NCI-H2029 (cell line): ENCODE results near the gene SRGAP1.
"Not testable (repeated sequence)": the region's sequence is repeated elsewhere in the genome, so short reads cannot be mapped to it uniquely, and the experiment has no call there.

Experiments used
- DNase-seq: peaks from one replicate; lab custom pipeline; 2025; lab: John Stamatoyannopoulos, UW

Gene SRGAP1

DNA sequence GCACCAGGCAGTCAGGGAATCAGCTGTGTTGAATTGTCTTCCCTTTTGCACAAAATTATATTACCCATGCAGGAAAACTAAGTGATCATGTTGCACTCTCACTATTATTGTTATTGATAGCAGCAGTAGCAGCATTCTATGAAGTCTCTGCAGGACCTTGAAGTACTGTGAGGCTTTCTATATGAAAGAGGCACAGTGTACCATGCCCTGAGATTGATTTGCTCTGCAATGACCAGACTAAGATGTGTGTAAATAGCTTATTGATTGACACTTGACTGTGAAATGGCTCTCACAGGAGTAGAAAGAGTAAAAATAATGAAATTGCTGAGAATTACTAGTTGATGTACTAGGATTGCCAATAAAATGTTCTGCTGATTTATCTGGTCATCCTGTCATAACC, 277.7 kb downstream of the SRGAP1 start:
- DNase-seq: no peak

DNA sequence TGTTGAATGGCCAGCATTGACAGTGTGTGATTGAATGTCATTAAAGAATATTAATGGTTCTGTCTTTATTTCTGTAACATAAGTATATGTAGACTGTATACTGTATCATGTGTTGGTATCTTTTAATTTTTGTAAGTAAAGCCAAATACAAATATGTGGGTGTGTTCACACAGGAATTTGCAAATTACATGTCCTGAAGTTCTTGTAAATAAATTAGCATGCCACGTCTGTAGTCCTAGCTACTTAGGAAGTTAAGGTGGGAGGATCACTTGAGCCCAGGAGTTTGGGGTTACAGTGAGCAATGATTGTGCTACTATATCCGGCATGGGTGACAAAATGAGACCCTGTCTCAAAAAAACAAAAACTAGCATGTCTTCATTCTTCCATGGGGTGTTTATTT, 278.5 kb downstream of the SRGAP1 start:
- no peak for DNase-seq

DNA sequence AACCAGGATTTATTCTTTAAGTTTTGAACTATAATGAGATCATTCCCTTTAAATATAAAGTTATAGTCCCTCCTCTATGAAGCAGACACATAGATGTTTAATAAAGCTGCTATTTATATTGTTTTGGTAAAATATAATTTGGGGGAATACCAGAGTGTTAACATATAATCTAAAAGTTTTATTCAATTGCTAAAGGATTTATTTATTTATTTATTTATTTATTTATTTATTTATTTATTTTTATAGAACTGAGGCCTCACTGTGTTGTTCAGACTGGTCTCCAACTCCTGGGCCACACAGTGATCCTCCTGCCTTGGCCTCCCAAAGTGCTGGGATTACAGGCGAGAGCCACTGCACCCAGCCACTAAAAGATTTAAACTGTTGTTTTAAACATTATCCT, 278.9 kb downstream of the SRGAP1 start:
- no peak for DNase-seq

DNA sequence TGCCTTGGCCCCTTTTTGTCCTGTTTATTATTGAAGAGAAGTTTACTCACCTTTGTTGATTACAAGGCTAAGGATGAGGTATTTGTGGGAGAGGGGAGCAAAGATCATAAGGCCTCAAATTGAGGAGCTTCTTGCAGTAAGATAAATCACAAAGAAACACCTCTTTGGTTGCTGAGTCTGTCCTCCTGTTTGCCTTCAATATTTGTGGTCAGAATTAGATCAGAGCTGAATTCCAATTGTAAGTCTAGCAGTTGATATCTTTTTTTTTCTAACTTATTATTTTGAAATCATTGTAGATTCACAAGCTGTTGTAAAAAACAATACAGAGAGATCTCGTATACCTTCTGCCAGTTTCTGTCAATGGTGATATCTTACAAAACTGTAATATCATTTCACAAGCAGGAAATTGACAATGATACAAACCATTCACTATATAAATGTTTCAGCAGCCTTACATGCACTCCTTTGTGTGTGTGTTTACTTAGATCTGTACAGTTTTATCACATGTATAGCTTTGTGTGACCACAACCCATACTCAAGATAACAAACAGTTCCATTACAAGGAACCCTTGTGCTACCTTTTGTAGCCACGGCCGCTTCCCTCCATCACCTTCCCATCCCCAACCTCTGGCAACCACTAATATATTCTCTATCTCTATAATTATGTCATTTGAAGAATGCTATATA, 280.2 kb downstream of the SRGAP1 start:
- peak; percentile 22 for DNase-seq

DNA sequence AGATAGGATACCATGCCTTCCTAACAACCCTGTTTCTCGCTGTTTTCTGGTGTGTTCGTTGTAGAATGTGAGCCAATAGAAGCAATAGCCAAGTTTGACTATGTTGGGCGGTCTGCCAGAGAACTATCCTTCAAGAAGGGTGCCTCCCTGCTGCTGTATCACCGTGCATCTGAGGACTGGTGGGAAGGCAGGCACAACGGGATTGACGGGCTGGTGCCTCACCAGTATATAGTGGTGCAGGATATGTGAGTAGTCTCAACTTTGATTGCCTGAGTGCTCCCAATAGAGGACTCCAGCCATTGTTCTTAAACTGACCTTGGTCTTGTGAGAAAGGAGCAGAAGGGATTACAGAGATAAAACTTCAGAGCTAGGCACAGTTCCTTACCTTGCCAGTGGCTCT, 281.4 kb downstream of the SRGAP1 start:
- DNase-seq: no peak

DNA sequence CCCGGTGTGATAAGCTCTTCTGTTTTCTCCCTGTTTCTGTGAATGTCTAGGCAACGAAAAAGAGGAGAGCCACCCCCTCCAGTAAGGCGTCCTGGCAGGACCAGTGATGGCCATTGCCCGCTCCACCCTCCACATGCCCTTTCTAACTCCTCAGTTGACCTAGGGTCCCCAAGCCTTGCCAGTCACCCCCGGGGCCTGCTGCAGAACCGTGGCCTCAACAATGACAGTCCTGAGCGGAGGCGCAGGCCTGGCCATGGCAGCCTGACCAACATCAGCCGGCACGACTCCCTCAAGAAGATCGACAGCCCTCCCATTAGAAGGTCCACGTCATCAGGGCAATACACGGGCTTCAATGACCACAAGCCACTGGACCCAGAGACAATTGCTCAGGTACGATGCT, 283.3 kb downstream of the SRGAP1 start:
- DNase-seq: no peak

DNA sequence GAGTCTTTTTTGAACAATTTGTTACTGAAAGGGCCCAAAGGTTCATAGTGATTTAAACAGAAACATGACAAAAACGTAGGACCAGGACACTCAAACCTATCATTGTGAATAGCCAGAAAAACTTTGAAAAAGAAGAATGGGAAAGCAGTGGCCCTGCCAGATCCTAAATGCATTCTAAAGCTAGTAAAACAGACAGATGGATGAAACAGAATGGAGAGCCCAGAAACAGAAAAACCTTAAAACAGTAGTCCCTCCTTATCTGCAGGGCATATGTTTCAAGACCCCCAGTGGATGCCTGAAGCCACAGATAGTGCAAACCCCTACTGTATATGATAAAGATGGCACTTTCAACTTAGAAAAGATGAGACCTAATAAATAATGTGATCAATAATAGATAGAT, 283.9 kb downstream of the SRGAP1 start:
- no peak for DNase-seq

DNA sequence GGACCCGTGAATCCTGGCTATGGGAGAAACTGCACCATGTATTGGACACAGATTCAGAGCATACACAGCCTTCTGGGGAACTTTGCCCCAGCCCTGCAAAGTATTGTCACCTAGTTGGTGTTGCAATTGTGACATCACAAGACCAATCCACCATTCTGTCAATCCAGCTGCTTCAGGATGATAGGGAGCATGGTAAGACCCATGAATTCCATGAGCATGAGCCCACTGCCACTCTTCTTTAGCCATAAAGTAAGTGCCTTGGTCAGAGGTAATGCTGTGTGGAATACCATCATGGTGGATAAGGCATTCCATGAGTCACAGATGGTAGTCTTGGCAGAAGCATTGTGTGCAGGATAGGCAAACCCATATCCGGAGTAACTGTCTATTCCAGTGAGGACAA, 286.0 kb downstream of the SRGAP1 start:
- DNase-seq: not testable (repeated sequence)

DNA sequence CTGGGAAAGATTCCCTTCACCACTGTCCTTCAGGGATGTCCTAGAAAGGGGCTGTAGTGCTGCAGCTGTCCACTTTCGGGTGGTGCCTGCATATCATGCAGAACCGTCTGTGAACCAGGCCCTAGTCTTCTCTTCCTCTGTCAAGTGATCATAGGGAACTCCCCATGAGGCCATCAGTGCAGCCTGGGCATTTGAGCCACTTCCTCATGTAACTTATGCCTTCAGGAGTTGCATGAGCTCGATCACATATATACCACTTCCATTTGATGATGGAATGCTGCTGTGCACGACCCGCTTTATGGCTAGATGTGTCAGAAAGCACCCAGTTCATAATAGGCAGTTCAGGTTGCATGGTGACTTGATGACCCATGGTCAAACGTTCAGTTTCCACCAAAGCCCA, 287.0 kb downstream of the SRGAP1 start:
- not testable (repeated sequence) for DNase-seq

DNA sequence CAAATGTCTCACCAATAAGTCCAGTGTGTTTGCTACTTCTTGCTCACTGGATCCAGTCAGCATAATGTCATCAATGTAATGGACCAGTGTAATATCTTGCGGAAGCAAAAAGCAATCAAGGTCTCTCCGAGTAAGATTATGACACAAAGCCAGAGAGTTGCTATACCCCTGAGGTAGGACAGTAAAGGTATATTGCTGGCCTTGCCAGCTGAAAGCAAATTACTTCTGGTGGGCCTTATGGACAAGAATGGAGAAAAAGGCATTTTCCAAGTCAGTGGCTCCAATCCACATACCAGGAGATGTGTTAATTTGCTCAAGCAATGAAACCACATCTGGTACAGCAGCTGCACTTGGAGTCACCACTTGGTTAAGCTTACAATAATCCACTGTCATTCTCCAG, 288.2 kb downstream of the SRGAP1 start:
- not testable (repeated sequence) for DNase-seq

DNA sequence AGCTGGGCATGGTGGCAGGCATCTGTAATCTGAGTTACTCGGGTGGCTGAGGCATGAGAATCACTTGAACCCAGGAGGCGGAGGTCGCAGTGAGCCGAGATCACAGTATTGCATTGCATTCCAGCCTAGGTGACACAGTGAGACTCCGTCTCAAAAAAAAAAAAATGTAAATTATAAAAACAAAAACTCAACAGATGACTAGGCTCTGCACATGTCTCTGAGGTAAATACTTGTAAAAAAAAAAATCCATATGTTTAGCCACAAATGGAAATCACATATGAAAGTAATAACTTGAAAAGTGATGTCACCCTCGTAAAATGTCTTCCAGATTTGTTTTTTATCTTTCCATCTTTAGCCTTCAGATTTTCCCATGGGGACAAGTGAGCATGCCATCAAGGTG, 292.6 kb downstream of the SRGAP1 start:
- no peak for DNase-seq

DNA sequence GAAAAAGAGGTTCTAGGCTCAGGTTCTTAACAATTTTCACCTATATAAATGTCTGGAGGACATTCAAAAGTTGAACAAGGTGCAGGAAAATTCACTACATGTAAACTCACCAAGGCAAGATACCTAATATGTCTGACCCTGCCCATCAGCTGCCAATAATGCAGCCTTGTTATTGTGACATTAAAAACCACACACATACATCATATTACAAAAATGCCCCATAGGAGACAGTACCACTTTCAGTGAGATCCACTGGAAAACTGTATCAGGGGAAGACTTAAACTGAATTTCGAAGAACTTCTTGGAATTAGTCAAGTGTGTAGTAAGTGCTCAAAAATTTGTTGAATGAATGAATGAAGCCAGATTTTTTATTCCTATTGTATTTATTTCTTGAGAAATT, 294.5 kb downstream of the SRGAP1 start:
- DNase-seq: no peak

DNA sequence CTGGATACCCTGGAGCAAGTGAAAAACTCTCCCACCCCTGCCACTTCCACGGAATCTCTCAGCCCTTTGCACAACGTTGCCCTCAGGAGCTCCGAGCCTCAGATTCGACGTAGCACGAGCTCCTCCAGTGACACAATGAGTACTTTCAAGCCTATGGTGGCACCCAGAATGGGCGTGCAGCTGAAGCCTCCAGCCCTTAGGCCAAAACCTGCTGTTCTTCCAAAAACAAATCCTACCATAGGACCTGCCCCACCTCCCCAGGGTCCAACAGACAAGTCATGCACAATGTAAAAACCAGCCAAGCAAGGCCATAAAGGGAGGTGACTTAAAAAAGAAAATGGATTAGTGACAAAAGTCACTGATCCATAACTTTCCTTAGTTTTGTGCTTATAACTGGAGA, 297.9 kb downstream of the SRGAP1 start:
- no peak for DNase-seq

DNA sequence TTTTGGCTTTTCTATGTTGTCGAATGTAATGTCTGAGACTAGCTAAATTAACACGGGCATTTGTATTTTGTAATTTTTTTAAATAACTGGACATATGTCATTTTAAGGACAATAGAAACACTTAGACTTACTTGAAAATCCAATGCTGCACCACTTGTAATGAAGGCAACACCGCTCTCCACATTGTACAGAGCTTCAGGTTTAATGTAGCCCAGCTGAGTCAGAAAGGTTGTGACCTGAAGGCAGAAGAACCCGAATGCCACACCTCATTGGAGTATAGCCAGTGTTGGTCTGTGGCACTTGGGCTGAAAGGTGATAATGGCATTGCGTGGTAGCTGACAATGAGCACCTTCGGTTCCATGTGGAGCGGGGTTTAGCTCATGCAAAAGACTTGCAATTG, 298.3 kb downstream of the SRGAP1 start:
- no peak for DNase-seq

DNA sequence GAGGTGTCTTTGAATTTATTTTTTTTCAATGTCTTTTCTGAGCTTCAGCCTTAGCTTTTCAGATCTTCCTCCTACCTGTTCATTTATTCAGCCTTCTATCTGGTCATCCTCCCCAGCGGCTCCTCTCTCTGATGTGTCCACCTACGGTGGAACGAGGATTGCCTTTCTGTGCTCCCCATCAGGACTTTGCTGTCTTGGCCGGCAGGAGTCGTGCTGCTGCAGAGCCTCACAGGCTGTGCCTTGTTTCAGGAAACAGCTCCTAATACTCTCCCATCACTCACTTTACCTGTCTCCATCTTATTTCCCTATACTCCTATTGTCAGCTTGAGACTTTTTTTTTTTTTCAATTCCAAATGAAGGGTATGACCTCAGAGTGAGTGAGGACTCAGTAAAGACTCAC, 300.7 kb downstream of the SRGAP1 start:
- DNase-seq: no peak

DNA sequence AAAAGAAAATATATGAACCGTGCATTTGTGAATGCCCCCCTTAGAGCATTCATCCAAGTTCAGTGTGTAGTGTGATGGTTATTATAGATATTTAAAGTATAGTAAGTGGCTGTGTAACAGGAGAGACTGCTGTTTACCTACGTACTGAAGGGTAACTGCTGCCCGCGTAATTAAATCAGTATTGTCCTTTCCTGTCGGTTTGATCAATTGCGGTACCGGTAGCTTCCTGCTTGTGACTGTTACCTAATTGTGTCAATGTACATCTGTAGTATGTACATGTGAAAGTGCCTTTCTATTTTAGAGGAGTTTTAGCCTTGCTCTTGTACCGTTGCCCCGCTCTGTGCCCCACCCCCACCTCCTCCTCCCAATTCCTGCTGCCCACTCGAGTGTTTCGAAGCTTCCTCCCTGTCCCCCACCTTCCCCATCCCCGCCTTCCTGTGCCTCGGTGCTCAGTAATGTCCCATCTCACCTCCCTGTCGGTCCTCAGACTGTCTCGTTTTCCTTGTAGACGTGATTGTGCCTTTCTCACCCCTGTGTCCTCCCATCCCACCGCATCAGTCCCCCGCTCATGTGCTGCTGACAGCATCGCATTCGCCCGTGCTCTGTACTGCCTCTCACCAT, 302.6 kb downstream of the SRGAP1 start:
- no peak for DNase-seq

DNA sequence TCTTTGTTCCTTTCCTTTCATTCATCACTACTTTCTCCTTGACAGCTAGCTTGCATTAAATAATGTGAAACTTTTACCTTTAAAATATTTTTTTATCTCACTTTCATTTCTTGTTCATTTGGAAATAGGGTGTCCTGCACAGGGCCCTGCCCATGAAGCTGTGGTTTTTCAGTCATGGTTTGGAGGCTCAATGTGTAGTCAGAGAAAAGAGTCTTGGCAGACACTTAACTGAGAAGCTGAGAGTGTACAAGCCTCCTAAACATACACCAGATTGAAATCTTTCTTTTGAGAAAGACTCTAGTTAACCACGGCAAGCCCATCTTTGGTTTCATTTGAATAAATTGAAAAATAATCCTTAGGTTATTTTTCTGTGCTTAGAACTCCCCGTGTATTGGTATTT, 303.4 kb downstream of the SRGAP1 start:
- DNase-seq: no peak

DNA sequence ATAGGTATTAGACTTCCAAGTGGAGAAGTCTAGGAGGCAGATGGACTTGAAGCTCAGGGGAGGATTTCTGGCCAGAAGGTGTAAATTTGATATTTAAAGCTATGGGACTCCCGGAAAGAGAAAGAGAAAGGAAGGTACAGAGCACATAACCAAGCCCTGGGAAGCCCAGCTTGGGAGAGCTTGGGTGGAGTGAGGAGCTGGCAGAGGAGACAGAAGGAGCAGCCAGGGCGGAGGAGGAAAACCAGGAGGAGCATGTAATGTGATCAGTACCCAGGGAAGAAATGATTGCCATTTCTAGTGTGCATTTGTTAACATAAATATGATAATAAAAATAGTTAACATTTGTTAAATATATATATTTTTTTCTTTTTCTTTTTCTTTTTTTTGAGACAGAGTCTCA, 310.2 kb downstream of the SRGAP1 start:
- DNase-seq: no peak

DNA sequence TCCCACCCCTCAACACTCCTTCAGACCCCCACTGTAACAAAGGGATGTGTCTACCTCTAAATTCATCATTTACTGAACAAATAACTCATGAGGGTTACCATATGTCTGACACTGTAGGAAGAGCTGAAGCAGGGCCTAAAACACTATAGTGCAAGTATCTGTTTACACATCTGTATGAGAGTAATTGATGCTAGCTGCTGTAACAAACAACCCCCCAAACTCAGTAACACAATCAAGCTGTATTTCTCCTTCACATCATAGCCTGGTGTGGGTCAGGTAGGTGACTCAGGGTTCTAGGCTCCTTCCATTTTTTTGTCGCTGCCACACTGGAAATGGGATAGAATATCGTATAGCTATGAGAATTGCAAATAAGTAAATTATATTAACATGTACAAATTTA, 312.6 kb downstream of the SRGAP1 start:
- DNase-seq: no peak

DNA sequence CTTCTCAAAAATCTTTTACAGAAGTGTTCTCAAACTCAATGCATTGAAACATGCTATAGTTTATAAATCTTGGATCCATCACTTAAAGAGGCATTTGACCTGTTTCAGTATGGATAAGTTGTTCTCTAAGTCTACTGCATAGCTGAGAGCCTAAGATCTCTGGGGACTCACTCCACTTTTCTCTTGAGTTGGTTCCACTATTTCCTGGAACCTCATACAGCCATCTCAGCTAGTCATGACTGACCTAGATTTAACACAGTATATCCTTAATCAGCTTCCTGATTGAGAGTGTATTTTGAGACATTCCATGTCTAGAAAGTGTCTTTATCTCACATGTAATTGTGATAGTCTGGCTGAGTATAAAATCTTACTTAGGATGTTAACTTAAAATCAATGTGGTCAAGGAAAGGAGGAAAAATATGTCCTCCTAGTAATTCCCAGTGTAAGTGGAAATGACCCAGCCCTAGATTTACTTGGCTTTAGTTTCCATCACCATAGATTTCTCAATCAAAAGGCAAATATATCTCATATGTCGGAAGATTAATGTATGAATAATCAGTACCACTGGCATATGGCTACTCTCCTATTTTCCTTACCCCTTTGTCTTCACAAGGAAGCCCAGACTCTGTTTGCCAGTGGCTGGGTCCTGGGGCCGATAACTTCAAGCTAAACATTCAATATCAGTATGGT, 315.7 kb downstream of the SRGAP1 start:
- DNase-seq: no peak

DNA sequence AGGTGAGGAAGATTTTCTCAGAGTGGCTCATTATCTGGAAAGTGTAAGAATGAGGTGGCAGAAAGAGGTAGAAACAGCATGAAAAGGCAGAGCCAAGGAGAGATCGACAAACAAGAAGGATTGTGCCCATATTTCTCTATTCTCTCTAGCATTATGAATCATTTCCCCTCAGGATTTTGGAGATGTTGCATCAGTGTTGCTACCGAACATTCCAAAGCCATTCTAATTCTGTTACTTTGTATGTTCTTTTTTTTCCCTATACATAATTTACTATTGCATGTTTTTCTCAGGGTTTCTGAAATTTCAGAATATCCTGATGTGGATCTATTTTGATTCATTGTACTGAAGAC, 316.2 kb downstream of the SRGAP1 start:
- no peak for DNase-seq

DNA sequence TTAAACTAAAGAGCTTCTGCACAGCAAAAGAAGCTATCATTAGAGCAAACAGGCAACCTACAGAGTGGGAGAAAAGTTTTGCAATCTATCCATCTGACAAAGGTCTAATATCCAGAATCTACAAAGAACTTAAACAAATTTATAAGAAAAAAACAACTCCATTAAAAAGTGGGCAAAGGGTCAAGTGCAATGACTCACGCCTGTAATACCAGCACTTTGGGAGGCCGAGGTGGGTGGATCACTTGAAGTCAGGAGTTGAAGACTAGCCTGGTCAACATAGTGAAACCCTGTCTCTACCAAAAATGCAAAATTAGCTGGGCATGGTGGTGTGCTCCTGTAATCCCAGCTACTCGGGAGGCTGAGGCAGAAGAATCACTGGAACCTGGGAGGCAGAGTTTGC, 322.1 kb downstream of the SRGAP1 start:
- DNase-seq: not testable (repeated sequence)

DNA sequence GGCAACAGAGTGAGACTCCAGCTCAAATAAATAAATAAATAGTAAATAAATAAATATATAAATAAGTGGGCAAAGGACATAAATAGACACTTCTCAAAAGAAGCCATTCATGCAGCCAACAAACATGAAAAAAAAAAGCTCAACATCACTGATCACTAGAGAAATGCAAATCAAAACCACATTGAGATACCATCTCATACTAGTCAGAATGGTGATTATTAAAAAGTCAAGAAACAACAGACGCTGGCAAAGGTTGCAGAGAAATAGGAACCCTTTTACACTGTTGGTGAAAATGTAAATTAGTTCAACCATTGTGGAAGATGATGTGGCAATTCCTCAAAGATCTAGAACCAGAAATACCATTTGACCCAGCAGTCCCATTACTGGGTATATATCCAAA, 322.5 kb downstream of the SRGAP1 start:
- not testable (repeated sequence) for DNase-seq

DNA sequence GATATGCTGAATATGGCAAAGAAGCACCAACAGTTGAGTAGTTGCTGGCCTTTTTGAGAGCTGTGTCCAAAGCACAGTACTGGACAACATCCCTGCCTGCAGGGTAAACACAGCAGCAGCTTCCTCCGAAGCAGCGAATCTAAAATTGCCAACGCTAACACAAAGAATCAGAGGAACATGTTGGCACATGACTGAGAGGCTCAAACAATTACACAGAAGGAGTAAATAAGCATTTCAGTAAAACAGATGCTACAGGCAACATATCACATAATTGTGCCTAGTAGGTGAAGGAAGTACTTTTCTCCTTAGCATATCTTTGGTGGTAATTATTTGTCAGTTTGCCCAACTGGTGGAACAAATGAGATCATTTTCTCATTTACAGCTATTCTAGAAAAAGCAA, 325.5 kb downstream of the SRGAP1 start:
- DNase-seq: no peak
